IPS-18c (cell line): Measurements from ENCODE around the gene DHRSX.
"Not testable (repeated sequence)": the region's sequence is repeated elsewhere in the genome, so short reads cannot be mapped to it uniquely, and the experiment has no call there.

Experiments
- H3K4me3 ChIP-seq: 2 replicates; pipeline ENCODE4 v1.7.0; 2013; ENCODE audit warnings: low read depth, mild to moderate bottlenecking, low read length, moderate library complexity; ENCODE audit not compliant: insufficient read depth
- H3K9me3 ChIP-seq: one replicate; pipeline ENCODE4 v1.6.1; 2013; ENCODE audit warnings: mild to moderate bottlenecking, low read length, moderate library complexity; ENCODE audit not compliant: control insufficient read depth, insufficient read depth

Gene DHRSX

GRCh38 chrX:2469196-2469685 lies 31.5 kb downstream of the DHRSX start:
- Histone ChIP-seq H3K4me3 (no peak overlapping the region), H3K9me3 (peaks cover 5% of the 10 kb centered on the region)

GRCh38 chrX:2468261-2469195 lies 32.2 kb downstream of the DHRSX start:
- peaks cover 5% of the 10 kb centered on the region for H3K9me3 ChIP-seq

GRCh38 chrX:2466876-2467656 lies 33.7 kb downstream of the DHRSX start:
- Histone ChIP-seq H3K9me3 (peaks cover 2% of the 10 kb centered on the region), H3K4me3 (no peak overlapping the region)

More at GRCh38 chrX:2468261-2469195, 32.2 kb downstream of the DHRSX start:
- H3K4me3 ChIP-seq = no peak overlapping the region

GRCh38 chrX:2464677-2465166 lies 36.1 kb downstream of the DHRSX start:
- H3K4me3 ChIP-seq = no peak overlapping the region
- peaks cover 2% of the 10 kb centered on the region for H3K9me3 ChIP-seq

DNA sequence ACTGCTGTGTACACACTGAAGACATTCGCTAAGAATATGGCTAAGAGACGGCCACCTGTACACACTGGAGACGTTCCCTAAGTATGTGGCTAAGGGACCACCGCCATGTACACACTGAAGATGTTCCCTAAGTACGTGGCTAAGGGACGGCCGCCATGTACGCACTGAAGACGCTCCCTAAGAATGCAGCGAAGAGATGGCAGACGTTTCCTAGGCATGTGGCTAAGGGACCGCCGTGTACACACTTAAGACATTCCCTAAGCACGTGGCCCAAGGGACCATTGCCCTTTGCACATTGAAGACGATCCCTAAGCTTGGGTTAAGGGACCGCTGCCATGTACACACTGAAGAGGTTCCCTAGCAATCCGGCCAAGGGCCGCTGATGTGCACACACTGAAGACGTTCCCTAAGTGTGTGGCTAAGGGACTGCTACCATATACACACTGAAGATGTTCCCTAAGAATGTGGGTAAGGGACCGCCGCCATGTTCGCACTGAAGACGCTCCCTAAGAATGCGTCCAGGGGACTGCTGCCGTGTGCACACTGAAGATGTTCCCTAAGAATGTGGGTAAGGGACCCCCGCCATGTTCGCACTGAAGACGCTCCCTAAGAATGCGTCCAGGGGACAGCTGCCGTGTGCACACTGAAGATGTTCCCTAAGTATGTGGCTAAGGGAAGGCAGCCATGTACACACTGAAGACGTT lies 36.7 kb downstream of the DHRSX start:
- H3K4me3 ChIP-seq = no peak overlapping the region
- H3K9me3 ChIP-seq = peaks cover 2% of the 10 kb centered on the region

DNA sequence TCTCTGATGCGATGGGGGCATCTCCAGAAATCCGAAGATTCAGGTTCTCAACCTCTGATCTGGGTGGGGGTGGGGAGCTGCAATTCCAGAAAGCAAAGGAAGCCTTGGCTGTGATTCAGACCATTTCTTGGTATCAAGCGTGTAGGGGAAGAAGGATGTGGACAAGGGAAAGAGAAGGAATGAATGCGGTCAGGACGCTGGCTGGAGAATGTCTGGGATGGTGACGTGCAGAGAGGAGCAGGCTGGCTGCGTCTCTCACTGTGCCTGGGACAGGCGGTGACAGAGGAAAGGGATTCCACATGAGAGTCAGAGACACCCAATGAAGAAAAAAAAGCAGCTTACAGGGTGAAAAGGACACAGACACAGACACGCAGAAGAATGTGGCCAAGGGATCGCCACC lies 37.3 kb downstream of the DHRSX start:
- H3K4me3 ChIP-seq, H3K9me3 ChIP-seq: not testable (repeated sequence)

GRCh38 chrX:2462780-2463179 lies 38.0 kb downstream of the DHRSX start:
- Histone ChIP-seq H3K4me3 (no peak overlapping the region), H3K9me3 (peaks cover 2% of the 10 kb centered on the region)

- Histone ChIP-seq H3K4me3 (no peak overlapping the region; the same call in 1 of the 2 replicates), H3K9me3 (no peaks in the 10 kb centered on the region)
These were observed 38.7 kb downstream of the DHRSX start for GRCh38 chrX:2462074-2462473.

DNA sequence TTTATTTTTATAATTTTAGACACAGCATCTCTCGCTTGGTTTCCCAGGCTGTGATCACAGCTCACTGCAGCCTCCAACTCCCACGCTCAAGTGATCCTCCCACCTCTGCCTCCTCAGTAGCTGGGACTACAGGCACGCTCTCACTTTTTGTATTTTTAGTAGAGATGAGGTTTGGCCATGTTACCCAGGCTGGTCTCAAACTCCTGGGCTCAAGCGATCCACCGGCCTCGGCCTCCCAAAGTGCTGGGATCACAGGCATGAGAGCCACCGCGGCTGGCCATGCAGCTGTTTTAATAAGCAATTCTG lies 39.1 kb downstream of the DHRSX start:
- Histone ChIP-seq H3K9me3 (no peaks in the 10 kb centered on the region), H3K4me3 (no peak overlapping the region; the same call in 1 of the 2 replicates)

DNA sequence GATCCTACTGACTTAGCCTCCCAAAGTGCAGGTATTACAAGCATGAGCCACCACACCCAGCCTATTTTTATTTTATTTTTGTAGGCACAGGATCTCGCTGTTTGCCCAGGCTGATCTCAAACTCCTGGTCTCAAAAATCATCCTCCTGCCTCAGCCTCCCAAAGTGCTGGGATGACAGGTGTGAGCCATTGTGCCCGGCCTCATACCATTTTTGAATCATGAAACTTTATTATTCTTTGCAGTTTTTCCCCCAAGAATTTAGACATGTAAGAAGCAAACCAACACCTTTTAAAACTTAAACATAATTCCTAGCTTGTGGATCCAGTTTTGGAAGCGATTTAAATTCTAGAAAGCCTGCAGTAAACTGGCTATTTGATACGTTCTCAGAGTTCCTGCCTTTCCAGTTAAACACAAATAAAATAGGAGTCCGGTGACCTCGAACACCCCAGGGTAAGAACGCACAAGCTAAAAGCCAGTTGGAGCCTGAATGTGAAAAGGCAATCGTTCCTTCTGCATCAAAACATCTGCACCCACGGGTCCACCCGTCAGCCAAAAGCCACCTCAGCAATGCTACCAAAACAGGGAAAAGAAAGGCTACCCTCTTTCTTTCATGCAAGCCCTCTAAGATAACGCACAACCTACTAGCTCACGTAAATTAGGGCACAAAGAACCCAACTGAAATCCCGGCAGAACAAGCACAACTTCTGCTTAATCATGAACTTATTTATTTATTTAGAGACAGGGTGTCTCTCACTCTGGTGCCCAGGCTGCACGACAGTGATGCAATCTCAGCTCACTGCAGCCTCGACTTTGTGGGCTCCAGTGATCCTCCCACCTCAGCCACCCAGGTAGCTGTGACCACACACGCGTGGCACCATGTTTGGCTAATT lies 39.7 kb downstream of the DHRSX start:
- H3K4me3 ChIP-seq, H3K9me3 ChIP-seq: not testable (repeated sequence)

- not testable (repeated sequence) for H3K9me3 ChIP-seq, H3K4me3 ChIP-seq
These were observed 40.7 kb downstream of the DHRSX start for GRCh38 chrX:2460048-2460447.

- H3K4me3 ChIP-seq = no peak overlapping the region
- H3K9me3 ChIP-seq = no peaks in the 10 kb centered on the region
These were observed 42.5 kb downstream of the DHRSX start for GRCh38 chrX:2458309-2458708.

DNA sequence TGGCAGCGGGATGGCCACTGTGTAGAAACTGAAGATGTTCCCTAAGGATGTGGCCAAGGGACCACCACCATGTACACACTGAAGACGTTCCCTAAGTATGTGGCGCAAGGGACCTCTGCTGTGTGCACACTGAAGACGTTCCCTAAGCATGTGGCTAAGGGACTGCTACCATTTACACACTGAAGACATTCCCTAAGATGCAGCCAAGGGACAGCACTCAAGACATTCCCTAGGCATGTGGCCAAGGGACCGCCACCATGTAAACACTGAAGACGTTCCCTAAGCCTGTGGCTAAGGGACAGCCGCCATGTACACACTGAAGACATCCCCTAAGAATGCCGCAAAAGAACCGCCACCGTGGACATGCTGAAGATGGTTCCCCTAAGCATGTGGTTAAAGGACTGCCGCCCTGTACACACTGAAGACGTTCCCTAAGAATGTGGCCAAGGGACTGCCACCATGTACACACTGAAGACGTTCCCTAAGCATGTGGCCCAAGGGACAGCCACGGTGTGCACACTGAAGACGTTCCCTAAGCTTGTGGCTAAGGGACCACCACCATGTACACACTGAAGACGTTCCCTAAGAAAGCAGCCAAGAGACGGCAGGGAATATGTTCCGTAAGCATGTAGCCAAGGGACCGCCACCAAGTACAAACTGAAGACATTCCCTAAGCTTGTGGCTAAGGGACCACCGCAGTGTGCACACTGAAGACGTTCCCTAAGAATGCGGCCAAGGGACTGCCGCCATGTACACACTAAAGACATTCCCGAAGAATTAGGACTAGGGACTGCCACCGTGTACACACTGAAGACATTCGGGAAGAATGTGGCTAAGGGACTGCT lies 43.3 kb downstream of the DHRSX start:
- no peaks in the 10 kb centered on the region for H3K9me3 ChIP-seq
- H3K4me3 ChIP-seq = no peak overlapping the region

GRCh38 chrX:2456091-2456490 lies 44.7 kb downstream of the DHRSX start:
- not testable (repeated sequence) for H3K9me3 ChIP-seq

DNA sequence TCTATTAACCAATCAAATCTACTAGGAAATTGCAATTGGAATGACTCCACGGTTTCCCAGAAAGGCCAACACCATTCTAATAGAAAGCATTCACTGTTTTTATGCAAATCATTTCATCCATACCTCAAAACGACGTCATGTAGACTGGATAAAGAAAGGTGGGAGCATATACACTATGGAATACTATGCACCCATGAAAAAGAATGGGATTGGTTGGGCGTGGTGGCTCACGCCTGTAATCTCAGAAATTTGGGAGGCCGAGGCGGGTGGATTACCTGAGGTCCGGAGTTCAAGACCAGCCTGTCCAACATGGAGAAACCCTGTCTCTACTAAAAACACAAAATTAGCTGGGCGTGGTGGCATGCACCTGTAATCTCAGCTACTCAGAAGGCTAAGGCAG lies 46.2 kb downstream of the DHRSX start:
- not testable (repeated sequence) for H3K4me3 ChIP-seq, H3K9me3 ChIP-seq

More at GRCh38 chrX:2456091-2456490, 44.7 kb downstream of the DHRSX start:
- not testable (repeated sequence) for H3K4me3 ChIP-seq

DNA sequence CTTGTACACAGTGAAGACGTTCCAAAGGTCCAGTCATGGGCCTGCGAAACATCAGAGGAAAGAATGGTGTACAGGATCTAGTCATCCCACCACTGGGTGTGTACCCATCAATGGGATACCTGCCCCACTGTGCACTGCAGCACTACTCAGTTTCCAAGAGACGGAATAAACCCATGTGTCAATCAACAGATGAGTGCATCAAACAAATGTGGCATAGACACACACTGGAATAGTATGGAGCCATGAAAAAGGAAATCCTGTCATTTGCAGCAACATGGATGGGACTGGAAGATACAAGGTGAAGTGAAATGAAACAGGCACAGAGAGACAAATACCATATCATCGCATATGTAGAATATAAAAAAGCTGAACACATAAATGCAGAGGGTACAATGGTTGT lies 48.0 kb downstream of the DHRSX start:
- Histone ChIP-seq H3K9me3 (no peaks in the 10 kb centered on the region), H3K4me3 (no peak overlapping the region; the same call in 1 of the 2 replicates)
